Calu3 (cell line): ENCODE data around the gene NPHS1. TPM values are rescaled to one million over a fixed set of nuclear protein-coding genes. Genes with fewer than 3 reads are reported as not detected.

Experiments
- BruUV-seq: library from RNA; stranded (reverse); fragments of 400-500 nt; replicated peaks from 2 replicates; lab custom pipeline; 2021; lab: Mats Ljungman, UMichigan
- CTCF ChIA-PET: fragments of 300-600 bp; sonication (Branson Sonifier 250); formaldehyde crosslinking; loops from one replicate; lab custom pipeline; 2022; ENCODE audit warnings: antibody characterized with exemption; lab: Charles Lee
- DNase-seq: peaks from one replicate; pipeline ENCODE4 v3.0.0; 2022
- H3K27ac Mint-ChIP-seq: one replicate; pipeline ENCODE4 v1.8.0; 2022; ENCODE audit warnings: mixed read lengths; ENCODE audit not compliant: unreplicated experiment
- H3K27me3 Mint-ChIP-seq: one replicate; pipeline ENCODE4 v1.8.0; 2022; ENCODE audit warnings: mixed read lengths; ENCODE audit not compliant: unreplicated experiment
- H3K36me3 Mint-ChIP-seq: one replicate; pipeline ENCODE4 v1.8.0; 2022; ENCODE audit warnings: mild to moderate bottlenecking, moderate library complexity, mixed read lengths; ENCODE audit not compliant: insufficient read depth, unreplicated experiment
- H3K4me1 Mint-ChIP-seq: one replicate; pipeline ENCODE4 v1.8.0; 2022; ENCODE audit warnings: mild to moderate bottlenecking, low read depth, mixed read lengths; ENCODE audit not compliant: unreplicated experiment
- H3K4me3 Mint-ChIP-seq: one replicate; pipeline ENCODE4 v1.8.0; 2022; ENCODE audit warnings: mild to moderate bottlenecking, low read depth, moderate library complexity, mixed read lengths; ENCODE audit not compliant: unreplicated experiment
- H3K9me3 Mint-ChIP-seq: one replicate; pipeline ENCODE4 v1.8.0; 2022; ENCODE audit warnings: low read depth, mixed read lengths; ENCODE audit not compliant: unreplicated experiment
- intact Hi-C: fragments of 100-400 bp; cut with micrococcal nuclease; formaldehyde crosslinking; loops from one replicate; pipeline ENCODE4 v1.10.0; 2022; ENCODE audit not compliant: unreplicated experiment
- total RNA-seq: library from RNA; stranded (reverse); gene quantifications from 2 replicates; pipeline ENCODE4 v1.2.3, GENCODE V29; 2022
- TF ChIP-seq, protein P1 (sequence below): fragments of 200-600 bp; IDR thresholded peaks from one replicate; pipeline ENCODE4 v1.8.0; 2022; ENCODE audit warnings: antibody characterized with exemption; ENCODE audit not compliant: unreplicated experiment

NPHS1 gene
- total RNA-seq, 1 experiment from 2014 or later, result not detected

DNA sequence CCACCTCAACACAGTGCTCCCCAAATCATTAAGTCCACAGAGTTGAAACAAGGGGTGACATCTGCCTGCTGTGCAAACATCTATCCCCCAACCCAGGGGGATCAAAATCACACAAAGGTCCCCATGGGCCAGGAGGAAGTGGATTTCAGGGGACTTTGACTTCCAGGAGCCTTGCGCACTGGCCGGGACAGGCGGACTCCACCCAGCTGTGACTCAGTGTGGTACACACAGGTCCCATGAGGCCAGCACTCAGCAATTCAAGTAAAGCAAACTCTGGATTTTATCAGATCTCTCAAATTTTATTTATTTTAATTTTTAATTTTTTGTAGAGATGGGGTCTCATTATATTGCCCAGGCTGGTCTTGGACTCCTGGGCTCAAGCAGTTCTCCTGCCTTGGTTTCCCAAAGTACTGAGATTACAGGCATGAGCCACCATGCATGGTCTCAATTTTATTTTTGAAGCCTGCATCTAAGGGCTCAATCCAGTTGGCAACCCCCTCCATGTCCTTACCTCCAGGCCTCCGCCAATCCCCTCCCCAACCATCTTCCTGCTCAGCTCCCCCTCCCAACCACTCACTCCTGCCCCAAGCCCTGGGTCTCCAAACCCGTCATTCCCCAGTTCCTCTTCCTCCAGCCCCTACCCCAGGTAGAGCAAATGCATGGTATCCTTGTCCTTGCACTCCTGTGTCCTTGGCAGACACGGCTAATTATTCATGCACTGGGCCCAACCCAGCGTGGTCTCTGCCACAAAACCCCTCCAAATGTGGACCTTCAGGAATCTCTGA is 58.7 kb downstream of the NPHS1 start:
- H3K27ac Mint-ChIP-seq, result no peak overlapping the region
- BruUV-seq, result no TSS peak
- peaks cover 8% of the 10 kb centered on the region for H3K4me1 Mint-ChIP-seq
- no peaks in the 10 kb centered on the region for H3K9me3 Mint-ChIP-seq
- H3K4me3 Mint-ChIP-seq, result no peak overlapping the region
- intact Hi-C loops, result no loop called here
- DNase-seq, result peak; percentile 43
- peaks cover 20% of the 10 kb centered on the region for H3K27me3 Mint-ChIP-seq
- TF ChIP-seq, protein P1, sequence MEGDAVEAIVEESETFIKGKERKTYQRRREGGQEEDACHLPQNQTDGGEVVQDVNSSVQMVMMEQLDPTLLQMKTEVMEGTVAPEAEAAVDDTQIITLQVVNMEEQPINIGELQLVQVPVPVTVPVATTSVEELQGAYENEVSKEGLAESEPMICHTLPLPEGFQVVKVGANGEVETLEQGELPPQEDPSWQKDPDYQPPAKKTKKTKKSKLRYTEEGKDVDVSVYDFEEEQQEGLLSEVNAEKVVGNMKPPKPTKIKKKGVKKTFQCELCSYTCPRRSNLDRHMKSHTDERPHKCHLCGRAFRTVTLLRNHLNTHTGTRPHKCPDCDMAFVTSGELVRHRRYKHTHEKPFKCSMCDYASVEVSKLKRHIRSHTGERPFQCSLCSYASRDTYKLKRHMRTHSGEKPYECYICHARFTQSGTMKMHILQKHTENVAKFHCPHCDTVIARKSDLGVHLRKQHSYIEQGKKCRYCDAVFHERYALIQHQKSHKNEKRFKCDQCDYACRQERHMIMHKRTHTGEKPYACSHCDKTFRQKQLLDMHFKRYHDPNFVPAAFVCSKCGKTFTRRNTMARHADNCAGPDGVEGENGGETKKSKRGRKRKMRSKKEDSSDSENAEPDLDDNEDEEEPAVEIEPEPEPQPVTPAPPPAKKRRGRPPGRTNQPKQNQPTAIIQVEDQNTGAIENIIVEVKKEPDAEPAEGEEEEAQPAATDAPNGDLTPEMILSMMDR, result no peak
- CTCF ChIA-PET, result no interaction called here
- no peaks in the 10 kb centered on the region for H3K36me3 Mint-ChIP-seq

DNA sequence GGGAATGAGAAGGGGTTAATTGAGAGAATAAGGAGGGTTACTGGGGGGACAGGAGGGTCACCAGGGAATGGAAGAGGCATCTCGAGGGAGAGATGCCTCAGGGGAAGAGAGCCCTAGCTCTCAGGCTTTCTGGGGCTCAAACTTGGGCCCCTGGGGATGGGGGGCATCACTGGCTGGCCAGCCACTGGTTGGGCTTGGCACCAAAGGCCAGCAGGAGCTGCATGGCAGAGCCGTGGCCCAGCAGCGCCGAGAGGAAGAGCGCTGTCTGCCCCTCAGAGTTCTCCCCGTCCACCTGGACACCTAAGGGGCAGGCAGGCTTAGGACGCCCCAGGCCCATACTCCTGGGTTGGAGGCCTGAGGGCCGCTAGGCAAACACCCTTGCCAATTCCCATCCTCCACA is 59.4 kb downstream of the NPHS1 start:
- no peak for DNase-seq
- H3K4me1 Mint-ChIP-seq, result peaks cover 8% of the 10 kb centered on the region
- BruUV-seq, result no TSS peak
- intact Hi-C loops, result no loop called here
- no peak overlapping the region for H3K4me3 Mint-ChIP-seq
- no peaks in the 10 kb centered on the region for H3K36me3 Mint-ChIP-seq
- H3K27me3 Mint-ChIP-seq, result peaks cover 20% of the 10 kb centered on the region
- no peak overlapping the region for H3K27ac Mint-ChIP-seq
- CTCF ChIA-PET, result no interaction called here
- H3K9me3 Mint-ChIP-seq, result no peaks in the 10 kb centered on the region
- TF ChIP-seq, protein P1, result no peak

DNA sequence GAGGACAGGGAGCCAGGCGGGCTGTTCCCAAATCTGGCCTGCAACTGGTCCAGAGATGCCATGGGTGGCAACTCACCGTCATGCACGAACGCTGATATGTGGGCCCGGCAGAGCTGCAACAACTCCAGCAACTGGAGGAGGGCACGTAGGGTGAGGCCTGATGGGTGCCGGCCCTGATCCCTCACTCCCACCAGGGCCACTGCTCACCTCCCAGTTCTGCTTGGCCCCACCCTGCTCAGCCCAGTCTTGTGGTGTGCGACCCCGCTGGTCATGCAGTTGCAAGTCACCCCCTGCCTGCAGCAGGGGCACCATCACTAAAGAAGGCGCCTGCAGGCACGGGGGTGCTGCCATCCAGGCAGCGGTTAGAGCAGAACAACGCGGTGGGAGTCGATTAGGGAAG is 60.0 kb downstream of the NPHS1 start:
- CTCF ChIA-PET, result interaction anchor here (0.7 kb wide), 1 partner anchor 8 kb away, joined by 3 read pairs; no protein-coding TSS in a partner anchor
- Mint-ChIP-seq H3K36me3 (no peaks in the 10 kb centered on the region), H3K9me3 (no peaks in the 10 kb centered on the region), H3K27ac (no peak overlapping the region), H3K4me1 (peaks cover 8% of the 10 kb centered on the region), H3K4me3 (no peak overlapping the region), H3K27me3 (peaks cover 17% of the 10 kb centered on the region)
- BruUV-seq, result no TSS peak
- TF ChIP-seq, protein P1, result no peak
- no peak for DNase-seq
- intact Hi-C loops, result no loop called here

DNA sequence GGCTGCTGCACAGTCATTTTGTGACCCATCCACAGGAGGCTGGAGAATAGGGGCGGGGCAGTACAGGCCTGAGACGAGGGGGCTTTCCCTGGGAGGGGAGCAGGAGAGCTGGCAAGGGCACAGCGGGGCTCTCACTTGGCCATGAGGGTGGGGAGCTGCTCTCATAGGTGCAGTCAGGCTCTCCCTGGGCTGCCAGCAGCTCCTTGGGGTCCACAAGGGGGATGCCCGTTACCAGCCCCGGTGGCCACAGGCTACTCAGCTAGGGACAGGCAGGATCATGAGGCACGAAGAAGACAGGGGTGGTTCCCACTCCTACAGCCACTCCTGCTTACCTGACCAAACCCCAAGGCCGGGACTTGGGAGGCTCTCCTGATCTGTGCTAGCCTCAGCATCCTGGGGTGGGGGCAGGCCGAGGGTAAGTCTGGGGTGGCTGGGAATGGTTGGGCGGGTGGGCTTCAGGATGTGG is 60.5 kb downstream of the NPHS1 start:
- Mint-ChIP-seq H3K4me1 (peaks cover 8% of the 10 kb centered on the region), H3K27me3 (peaks cover 12% of the 10 kb centered on the region), H3K4me3 (no peak overlapping the region), H3K36me3 (no peaks in the 10 kb centered on the region), H3K9me3 (no peaks in the 10 kb centered on the region), H3K27ac (no peak overlapping the region)
- CTCF ChIA-PET, result interaction anchor here (0.7 kb wide), 1 partner anchor 8 kb away, joined by 3 read pairs; no protein-coding TSS in a partner anchor
- TF ChIP-seq, protein P1, result no peak
- intact Hi-C loops, result no loop called here
- no TSS peak for BruUV-seq
- no peak for DNase-seq
